ENCODE data around the gene HDAC4.
A peak's percentile ranks its signal among the peaks of the same experiment; 100 is the strongest.

Gene HDAC4

DNA sequence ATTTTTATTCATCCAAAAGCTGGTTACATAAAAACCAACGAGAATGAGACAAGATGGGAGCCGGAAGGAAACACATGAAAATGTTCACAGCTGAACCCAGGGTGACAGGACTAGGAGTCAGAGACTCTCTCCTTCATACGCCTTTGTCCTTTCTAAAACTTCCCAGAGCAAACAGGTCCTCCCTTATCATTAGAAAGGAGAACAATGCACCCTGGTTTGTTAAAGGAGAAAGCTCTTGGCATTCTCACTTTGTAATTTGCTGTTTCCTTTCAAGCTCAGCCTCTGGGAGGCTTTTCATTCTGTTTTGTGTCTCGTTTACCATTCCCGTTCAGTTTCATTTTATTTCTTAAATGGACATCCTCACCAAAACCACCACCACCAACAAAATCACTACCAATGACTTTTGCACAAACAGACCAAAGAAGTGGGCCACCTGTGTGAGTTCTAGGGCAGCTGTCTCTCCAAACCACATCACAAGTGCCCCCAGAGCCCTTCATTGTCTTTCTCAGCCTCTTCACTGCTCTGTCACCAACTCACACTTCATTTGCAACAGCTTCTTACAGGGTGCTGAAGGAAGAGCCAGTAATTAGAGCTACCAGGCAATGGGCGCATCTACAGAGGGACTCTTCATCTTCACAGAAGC is 105.3 kb downstream of the HDAC4 start:
- Histone ChIP-seq H3K9me3 (ENCODE audit: insufficient read depth, low read depth, low read length) (no peaks in the 10 kb centered on the region), H3K4me3 (ENCODE audit: low read length) (peak overlapping the region; percentile 44), H3K4me1 (ENCODE audit: insufficient read depth, low read length) (peaks cover 51% of the 10 kb centered on the region), H3K27ac (ENCODE audit: low read length) (peak overlapping the region; percentile 43), H3K36me3 (ENCODE audit: insufficient read depth, low read depth, low read length) (no peaks in the 10 kb centered on the region), H3K27me3 (ENCODE audit: insufficient read depth, low read length) (no peaks in the 10 kb centered on the region), H3K9ac (ENCODE audit: low read depth, low read length) (peak overlapping the region; percentile 54; the same call in 1 of the 2 replicates)

DNA sequence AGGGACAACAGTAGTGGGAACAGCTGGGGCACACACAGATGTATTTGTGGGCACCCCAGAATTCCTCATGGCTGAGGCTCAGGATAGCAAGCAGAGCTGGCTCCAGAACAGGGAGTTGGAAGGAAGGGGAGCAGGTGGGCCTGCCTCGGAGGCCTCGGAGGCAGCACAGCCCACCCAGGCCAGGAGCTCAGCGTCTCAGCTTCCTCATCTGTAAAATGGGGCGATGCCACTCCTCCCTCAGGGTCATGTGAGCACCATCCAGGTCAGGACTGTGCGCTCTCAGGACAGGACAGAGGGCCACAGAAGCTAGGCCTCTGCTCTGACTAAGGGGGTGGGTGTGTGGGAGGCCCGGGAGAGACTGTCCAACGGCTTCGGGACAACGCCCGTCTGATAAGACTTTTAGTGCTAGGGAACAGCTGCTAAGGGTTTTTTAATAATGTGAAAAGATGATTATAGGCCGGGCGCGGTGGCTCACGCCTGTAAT is 106.2 kb downstream of the HDAC4 start:
- H3K27ac ChIP-seq (ENCODE audit: low read length), result no peak overlapping the region
- no peak overlapping the region for H3K4me3 ChIP-seq (ENCODE audit: low read length)
- peaks cover 58% of the 10 kb centered on the region for H3K4me1 ChIP-seq (ENCODE audit: insufficient read depth, low read length)
- no peaks in the 10 kb centered on the region for H3K9me3 ChIP-seq (ENCODE audit: insufficient read depth, low read depth, low read length)
- H3K27me3 ChIP-seq (ENCODE audit: insufficient read depth, low read length), result no peaks in the 10 kb centered on the region
- no peak overlapping the region for H3K9ac ChIP-seq (ENCODE audit: low read depth, low read length)
- no peaks in the 10 kb centered on the region for H3K36me3 ChIP-seq (ENCODE audit: insufficient read depth, low read depth, low read length)

DNA sequence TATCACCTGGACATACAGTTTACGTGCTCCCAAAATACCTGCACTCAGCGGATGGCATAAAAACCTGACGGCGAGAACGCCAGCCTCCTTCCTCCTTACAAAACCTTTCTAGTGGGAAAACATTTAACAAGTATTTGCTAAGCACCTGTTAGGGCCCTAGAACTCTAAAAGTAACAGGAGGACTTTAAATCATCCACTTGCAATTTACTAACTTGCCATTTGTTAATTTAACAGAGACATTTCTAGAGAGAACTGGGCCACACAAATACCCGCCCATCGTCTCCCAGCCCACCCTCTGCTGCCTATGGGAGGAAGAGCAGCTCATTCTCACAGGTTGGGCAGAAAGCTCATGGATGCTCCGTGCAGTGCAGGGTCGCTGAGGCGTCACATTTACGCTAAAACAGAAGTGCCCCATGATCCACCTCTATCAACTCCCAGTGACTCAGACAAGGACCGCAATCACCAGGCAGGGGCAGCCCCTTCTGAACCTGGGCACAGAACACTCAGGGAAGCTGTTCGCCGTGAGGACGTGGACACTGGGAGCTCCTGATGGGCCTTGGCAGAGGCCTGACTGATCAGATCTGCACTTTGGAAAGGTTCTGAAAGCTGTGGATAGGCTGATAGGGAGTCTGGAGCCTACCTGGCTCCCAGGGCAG is 106.9 kb downstream of the HDAC4 start:
- Histone ChIP-seq H3K9me3 (ENCODE audit: insufficient read depth, low read depth, low read length) (no peaks in the 10 kb centered on the region), H3K4me1 (ENCODE audit: insufficient read depth, low read length) (peaks cover 60% of the 10 kb centered on the region), H3K4me3 (ENCODE audit: low read length) (no peak overlapping the region)

DNA sequence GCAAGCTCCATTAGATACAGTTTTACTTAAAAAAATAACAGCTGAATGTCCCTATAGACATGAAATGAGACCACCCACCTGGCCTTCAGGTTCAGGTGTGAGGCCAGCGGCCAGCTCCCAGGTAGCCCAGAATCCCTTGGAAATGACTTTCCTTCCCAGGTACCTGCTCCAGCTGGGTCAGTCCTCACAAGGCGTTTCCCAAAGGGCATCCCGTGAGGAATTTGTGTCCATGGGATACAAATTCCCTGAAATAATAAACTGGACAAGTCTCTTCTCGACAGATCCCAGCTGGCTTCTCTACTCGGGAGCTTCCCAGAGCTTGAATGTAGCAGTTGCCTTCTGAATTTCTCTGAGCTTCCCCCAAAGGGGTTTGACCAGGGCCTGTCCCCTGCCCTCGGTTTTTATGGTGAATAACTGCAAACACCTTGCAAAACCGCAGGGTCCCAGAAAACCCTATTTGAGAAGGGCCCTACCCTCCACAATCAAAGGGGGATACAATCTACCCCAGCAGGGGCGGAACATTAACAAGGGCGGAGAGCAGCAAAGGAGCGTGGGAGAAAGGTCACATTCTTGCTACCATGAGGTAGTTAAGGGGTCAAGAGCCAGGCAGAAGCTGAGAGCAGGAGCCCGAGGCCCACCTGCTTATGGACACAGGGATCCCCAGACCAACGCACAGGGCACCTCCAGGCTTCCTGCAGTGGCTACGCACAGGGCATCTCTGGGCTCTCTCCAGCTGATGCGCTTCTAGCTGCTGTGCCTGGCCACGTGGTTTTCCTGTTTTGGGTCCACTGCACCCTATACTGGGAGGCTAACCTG is 107.7 kb downstream of the HDAC4 start:
- Histone ChIP-seq H3K27me3 (ENCODE audit: insufficient read depth, low read length) (no peaks in the 10 kb centered on the region), H3K4me3 (ENCODE audit: low read length) (no peak overlapping the region), H3K27ac (ENCODE audit: low read length) (no peak overlapping the region), H3K36me3 (ENCODE audit: insufficient read depth, low read depth, low read length) (no peaks in the 10 kb centered on the region), H3K4me1 (ENCODE audit: insufficient read depth, low read length) (peaks cover 63% of the 10 kb centered on the region), H3K9me3 (ENCODE audit: insufficient read depth, low read depth, low read length) (no peaks in the 10 kb centered on the region), H3K9ac (ENCODE audit: low read depth, low read length) (peak overlapping the region; percentile 78; the same call in 1 of the 2 replicates)

More for the DNA sequence above, 106.9 kb downstream of the HDAC4 start:
- Histone ChIP-seq H3K27ac (ENCODE audit: low read length) (no peak overlapping the region), H3K36me3 (ENCODE audit: insufficient read depth, low read depth, low read length) (no peaks in the 10 kb centered on the region), H3K9ac (ENCODE audit: low read depth, low read length) (peak overlapping the region; percentile 18; the same call in 1 of the 2 replicates), H3K27me3 (ENCODE audit: insufficient read depth, low read length) (no peaks in the 10 kb centered on the region)

DNA sequence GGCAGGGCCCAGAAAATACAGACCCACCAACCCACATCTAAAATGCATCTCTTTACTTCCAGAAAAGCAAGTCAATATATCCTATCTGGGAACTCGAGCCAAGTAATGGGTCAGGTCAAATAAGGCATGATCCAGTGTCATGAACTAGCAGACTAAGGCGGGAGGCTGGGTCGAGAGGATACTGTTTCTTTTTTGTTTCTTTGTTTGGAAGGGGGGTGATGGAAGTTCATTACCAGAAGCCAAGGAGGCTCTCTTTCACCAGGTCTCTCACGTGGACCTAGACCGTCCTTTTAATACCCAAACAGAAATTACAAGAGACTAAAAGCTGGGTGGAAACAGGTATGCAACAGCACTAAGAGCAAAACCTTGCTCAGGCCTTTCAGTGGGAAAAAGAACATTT is 108.3 kb downstream of the HDAC4 start:
- no peak overlapping the region for H3K27ac ChIP-seq (ENCODE audit: low read length)
- H3K36me3 ChIP-seq (ENCODE audit: insufficient read depth, low read depth, low read length), result no peaks in the 10 kb centered on the region
- peaks cover 63% of the 10 kb centered on the region for H3K4me1 ChIP-seq (ENCODE audit: insufficient read depth, low read length)
- H3K9ac ChIP-seq (ENCODE audit: low read depth, low read length), result peak overlapping the region; percentile 78; the same call in 1 of the 2 replicates
- no peaks in the 10 kb centered on the region for H3K27me3 ChIP-seq (ENCODE audit: insufficient read depth, low read length)
- H3K9me3 ChIP-seq (ENCODE audit: insufficient read depth, low read depth, low read length), result no peaks in the 10 kb centered on the region
- no peak overlapping the region for H3K4me3 ChIP-seq (ENCODE audit: low read length)

DNA sequence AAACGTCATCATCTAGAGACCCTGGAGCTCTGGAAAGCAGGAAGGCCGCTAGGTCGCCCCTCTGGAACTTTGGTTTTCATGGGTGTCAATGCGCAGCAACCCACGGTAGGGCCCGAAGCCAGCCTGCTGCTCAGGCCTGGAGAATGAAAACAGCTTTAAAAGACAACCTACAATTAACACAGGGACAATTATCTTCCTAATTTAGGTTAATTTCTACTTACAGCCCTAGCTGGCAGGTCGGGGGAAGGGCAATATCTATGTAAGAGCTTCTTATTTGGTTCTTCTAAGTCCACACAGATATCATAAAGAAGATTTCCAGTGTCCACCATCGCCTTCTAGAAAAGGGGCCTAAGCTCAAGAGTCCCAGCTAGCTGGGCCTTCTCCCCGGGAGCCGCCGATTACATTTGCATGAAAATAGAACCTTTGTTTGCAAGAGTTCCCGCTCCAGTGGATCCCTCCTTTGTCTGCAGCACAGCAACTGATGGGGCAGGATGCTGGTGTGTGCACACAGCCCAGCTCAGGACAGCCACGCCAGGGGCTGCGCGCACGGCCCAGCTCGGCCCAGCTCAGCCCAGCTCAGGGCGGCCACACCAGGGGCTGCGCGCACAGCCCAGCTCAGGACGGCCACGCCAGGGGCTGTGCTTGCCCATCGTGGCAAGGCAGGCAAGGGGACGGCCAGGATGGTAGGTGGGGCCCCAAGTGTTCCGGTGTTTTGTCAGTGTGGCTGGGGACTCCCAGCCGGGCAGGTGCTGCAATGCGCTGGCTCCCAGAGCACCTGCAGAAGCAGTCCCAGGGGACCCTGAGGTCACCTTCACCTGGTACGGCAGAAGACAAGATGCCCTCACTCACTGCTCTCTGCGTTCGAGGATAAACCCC is 109.1 kb downstream of the HDAC4 start:
- Histone ChIP-seq H3K27ac (ENCODE audit: low read length) (peak overlapping the region; percentile 89), H3K9ac (ENCODE audit: low read depth, low read length) (peak overlapping the region; percentile 78; the same call in 1 of the 2 replicates), H3K36me3 (ENCODE audit: insufficient read depth, low read depth, low read length) (no peaks in the 10 kb centered on the region), H3K4me3 (ENCODE audit: low read length) (peak overlapping the region; percentile 55), H3K4me1 (ENCODE audit: insufficient read depth, low read length) (peaks cover 64% of the 10 kb centered on the region), H3K27me3 (ENCODE audit: insufficient read depth, low read length) (no peaks in the 10 kb centered on the region), H3K9me3 (ENCODE audit: insufficient read depth, low read depth, low read length) (no peaks in the 10 kb centered on the region)

DNA sequence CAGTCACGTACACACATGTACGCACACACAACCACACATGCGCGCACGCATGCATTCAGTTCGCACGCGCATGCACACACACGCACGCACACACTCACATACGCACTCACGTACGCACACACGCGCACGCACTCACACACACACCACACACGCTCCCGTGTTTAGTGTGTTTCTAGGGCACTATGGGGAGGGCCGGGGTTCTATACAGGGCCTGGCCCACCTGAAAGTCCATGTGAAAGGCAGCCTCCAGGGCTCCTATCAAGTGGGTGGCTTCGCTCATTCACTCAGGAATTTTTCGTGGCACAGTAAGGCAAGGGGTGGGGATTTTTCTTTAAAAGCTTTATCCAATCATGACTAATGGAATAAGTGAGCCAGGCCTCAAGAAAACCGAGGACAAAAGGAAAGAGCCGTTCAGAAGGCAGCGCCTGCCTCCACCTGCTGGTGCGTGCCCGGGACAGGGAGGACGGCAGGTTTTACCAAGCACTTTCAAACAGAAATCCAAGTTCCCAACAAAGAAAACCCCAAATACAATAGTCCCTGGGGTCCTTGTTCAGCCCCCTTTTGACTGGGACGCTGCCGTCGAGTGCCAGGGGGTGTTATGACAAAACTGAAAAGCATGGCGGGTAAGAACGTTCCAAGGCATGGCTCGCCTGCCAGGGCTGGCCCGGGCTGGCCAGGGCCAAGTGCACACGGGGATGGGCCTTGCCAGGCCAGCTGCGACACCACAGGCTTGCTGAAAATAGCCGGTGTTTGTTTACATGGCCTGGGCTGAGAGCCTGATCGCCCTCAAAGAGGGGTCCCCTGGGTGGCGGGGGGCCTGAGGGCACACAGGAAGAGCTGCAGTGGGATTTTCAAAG is 110.0 kb downstream of the HDAC4 start:
- no peaks in the 10 kb centered on the region for H3K9me3 ChIP-seq (ENCODE audit: insufficient read depth, low read depth, low read length)
- peak overlapping the region; percentile 55; the same call in 1 of the 2 replicates for H3K4me3 ChIP-seq (ENCODE audit: low read length)
- H3K27me3 ChIP-seq (ENCODE audit: insufficient read depth, low read length), result no peaks in the 10 kb centered on the region
- peaks cover 60% of the 10 kb centered on the region for H3K4me1 ChIP-seq (ENCODE audit: insufficient read depth, low read length)
- H3K36me3 ChIP-seq (ENCODE audit: insufficient read depth, low read depth, low read length), result no peaks in the 10 kb centered on the region
- H3K9ac ChIP-seq (ENCODE audit: low read depth, low read length), result peak overlapping the region; percentile 78; the same call in 1 of the 2 replicates
- H3K27ac ChIP-seq (ENCODE audit: low read length), result peak overlapping the region; percentile 89

DNA sequence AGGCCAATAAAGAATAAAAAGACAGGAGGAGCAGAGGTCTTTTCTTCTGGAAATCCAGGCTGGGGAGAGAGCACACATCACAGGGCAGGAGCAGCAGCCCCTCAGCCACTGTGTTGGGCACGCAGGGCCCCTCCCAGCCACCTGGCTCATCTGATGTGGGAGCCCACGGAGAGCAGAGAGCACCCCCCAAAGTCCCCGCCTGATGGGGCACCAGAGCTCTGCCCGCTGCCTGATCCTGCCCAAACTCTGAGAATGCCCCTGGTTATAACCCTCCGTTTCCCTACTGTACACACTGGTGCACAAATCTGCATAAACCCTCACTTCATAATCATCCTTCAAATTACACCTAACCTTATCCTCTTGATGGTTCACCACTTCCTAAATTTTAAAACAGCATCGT is 111.3 kb downstream of the HDAC4 start:
- Histone ChIP-seq H3K27me3 (ENCODE audit: insufficient read depth, low read length) (no peaks in the 10 kb centered on the region), H3K4me1 (ENCODE audit: insufficient read depth, low read length) (peaks cover 54% of the 10 kb centered on the region), H3K27ac (ENCODE audit: low read length) (no peak overlapping the region), H3K36me3 (ENCODE audit: insufficient read depth, low read depth, low read length) (no peaks in the 10 kb centered on the region), H3K4me3 (ENCODE audit: low read length) (no peak overlapping the region), H3K9ac (ENCODE audit: low read depth, low read length) (no peak overlapping the region), H3K9me3 (ENCODE audit: insufficient read depth, low read depth, low read length) (no peaks in the 10 kb centered on the region)

DNA sequence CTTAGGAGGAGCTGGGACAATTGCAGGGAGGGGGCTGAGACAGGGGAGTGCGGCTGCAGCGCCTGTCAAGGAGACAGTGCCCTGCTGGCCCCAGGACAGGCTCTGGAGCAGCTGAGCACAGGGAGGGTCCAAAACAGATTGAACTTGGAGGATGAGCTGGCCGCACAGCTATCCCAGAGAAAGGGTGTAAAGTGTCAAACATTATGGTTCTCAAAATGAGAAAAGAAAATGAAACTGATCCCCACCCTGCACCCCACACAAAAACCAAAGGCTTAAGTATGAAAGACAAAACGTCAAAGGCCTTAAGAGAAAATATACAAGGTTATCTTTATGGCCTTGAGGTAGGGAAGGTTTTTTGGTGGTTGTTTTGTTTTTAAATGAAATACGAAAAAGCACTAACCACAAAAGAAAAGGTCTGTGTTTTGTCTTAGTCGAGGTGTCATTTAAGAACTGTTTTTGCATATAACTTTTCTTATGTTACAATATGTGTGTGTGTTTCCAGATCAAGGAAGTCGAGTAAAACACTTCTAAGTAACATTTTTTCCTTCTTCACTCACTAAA is 111.8 kb downstream of the HDAC4 start:
- Histone ChIP-seq H3K27me3 (ENCODE audit: insufficient read depth, low read length) (no peaks in the 10 kb centered on the region), H3K4me1 (ENCODE audit: insufficient read depth, low read length) (peaks cover 51% of the 10 kb centered on the region), H3K9ac (ENCODE audit: low read depth, low read length) (no peak overlapping the region), H3K27ac (ENCODE audit: low read length) (no peak overlapping the region), H3K9me3 (ENCODE audit: insufficient read depth, low read depth, low read length) (no peaks in the 10 kb centered on the region), H3K4me3 (ENCODE audit: low read length) (no peak overlapping the region), H3K36me3 (ENCODE audit: insufficient read depth, low read depth, low read length) (no peaks in the 10 kb centered on the region)

DNA sequence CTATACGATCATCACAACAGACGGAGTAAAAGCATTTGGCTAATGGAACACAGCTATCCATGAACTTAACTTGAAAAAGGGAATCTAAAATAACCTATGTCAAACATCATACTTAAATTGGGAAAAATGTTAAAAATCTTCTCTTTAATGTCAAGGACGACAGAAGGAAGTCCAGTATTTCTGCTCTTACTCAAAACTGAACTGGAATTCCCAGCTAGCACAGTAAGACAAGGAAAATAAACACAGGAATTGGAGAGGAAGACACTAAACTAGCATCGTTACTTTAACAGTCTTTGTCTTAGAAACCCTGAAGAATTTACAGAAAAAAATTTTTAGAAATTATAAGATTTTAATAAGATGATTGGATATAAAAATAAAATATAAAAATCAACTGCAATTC is 112.6 kb downstream of the HDAC4 start:
- Histone ChIP-seq H3K9ac (ENCODE audit: low read depth, low read length) (no peak overlapping the region), H3K36me3 (ENCODE audit: insufficient read depth, low read depth, low read length) (no peaks in the 10 kb centered on the region), H3K4me3 (ENCODE audit: low read length) (no peak overlapping the region), H3K4me1 (ENCODE audit: insufficient read depth, low read length) (peaks cover 45% of the 10 kb centered on the region), H3K9me3 (ENCODE audit: insufficient read depth, low read depth, low read length) (no peaks in the 10 kb centered on the region), H3K27me3 (ENCODE audit: insufficient read depth, low read length) (no peaks in the 10 kb centered on the region), H3K27ac (ENCODE audit: low read length) (no peak overlapping the region)

Data from iPS-20b (cell line).